ENCODE measurements around the gene IBSP.

DNA sequence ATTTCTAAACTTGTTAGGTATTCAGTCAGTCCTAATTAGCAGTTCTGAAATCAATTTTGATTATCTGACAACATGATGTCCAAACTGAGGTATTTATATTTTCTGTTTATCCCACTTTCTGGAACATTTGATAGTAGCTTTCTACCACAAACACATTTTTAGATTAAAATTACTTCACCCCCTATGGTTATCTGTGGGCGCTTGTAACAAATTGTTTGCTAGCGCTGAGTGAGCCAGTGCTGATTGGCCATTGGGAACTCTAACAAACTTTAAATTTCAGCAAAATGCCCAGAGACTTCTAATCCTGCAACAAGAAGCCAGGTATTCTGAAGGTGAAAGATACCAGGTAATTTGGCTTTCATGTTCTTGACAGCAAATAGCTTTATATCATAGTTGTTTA is 33.3 kb downstream of the IBSP start, which contains the start of gene MEPE:
- TF ChIP-seq, protein P1, sequence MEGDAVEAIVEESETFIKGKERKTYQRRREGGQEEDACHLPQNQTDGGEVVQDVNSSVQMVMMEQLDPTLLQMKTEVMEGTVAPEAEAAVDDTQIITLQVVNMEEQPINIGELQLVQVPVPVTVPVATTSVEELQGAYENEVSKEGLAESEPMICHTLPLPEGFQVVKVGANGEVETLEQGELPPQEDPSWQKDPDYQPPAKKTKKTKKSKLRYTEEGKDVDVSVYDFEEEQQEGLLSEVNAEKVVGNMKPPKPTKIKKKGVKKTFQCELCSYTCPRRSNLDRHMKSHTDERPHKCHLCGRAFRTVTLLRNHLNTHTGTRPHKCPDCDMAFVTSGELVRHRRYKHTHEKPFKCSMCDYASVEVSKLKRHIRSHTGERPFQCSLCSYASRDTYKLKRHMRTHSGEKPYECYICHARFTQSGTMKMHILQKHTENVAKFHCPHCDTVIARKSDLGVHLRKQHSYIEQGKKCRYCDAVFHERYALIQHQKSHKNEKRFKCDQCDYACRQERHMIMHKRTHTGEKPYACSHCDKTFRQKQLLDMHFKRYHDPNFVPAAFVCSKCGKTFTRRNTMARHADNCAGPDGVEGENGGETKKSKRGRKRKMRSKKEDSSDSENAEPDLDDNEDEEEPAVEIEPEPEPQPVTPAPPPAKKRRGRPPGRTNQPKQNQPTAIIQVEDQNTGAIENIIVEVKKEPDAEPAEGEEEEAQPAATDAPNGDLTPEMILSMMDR (IDR thresholded peaks at IDR 0.05; ENCODE audit: low read depth, low read length): no peak
- TF ChIP-seq POLR2A (IDR thresholded peaks at IDR 0.05; ENCODE audit: extremely low read depth, insufficient read length) (no peak), MYC (IDR thresholded peaks at IDR 0.05; ENCODE audit: low read depth, low read length) (no peak)
